Stimulated activated CD8-positive, alpha-beta memory T cell treated with anti-CD3 and anti-CD28 coated beads, Interleukin-4, amount 100 ng/mL, for 48 hours (primary cell): ENCODE measurements around the gene MAST4.

Source experiments
- DNase-seq: peaks from one replicate; pipeline ENCODE4 v3.0.0-alpha.2; 2020

MAST4 gene

GRCh38 chr5:66704790-66705425, 108.7 kb downstream of the MAST4 start:
- DNase-seq, result no peak

DNA sequence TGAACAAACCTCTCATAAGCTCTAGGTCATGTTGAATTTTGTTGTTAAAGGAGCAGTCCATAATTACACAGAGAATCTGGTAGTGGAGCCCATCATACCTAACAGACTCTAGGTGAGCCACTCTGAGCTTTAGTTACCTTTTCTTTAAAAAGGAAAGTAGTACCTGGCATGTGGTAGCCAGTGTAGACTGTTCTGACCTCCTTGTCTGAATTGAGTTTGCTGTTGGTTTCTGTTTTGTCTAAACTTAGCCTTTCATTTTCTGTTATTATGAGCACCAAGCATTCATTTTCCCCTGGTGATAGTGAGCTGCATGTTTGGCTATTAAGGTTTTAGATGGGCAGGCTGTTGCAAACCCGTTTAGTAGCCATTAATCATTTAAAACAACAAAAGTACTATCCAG, 112.2 kb downstream of the MAST4 start:
- no peak for DNase-seq

DNA sequence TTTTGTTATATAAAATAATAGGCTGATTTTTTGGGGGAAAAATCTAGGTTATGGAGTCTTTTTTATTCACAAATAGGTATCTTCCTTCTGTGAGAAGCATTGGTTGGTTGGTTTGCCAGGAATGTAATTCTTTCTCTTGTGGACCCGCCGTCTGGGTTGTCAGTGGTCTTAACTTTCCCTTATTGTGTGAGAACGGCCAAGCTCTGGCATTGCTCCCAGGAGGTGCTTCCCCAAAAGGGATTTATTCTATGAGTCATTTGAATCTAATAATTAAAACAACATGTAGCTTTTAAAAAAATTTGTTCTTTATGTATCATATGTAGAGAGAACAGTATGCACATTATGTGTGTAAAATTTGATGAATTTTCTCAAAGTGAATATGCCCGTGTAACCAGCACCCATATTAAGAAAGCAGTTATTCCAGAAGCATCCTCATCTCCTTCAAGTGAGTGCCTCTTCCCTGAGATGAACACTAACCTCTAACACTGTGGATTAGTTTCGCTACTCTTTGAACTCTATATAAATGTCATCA, 114.4 kb downstream of the MAST4 start:
- no peak for DNase-seq

DNA sequence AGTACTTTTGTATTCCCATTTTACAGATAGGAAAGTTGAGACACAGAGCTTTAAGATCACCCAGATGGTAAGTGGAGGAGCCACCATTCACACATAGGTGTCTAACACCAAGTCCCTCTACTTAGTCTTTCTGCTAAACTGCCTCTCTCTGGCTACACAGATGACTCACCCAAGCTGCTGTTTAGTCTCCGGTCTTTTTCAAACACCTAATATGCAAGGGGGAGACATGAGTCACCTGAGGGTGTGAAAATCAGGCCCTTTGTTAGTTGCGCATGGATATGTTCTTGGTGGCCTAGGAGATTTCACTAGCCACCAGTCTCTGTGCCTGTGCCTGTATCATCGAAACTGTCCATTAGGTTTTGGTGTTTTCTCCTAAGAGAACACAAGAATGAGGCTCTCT, 117.8 kb downstream of the MAST4 start:
- no peak for DNase-seq

DNA sequence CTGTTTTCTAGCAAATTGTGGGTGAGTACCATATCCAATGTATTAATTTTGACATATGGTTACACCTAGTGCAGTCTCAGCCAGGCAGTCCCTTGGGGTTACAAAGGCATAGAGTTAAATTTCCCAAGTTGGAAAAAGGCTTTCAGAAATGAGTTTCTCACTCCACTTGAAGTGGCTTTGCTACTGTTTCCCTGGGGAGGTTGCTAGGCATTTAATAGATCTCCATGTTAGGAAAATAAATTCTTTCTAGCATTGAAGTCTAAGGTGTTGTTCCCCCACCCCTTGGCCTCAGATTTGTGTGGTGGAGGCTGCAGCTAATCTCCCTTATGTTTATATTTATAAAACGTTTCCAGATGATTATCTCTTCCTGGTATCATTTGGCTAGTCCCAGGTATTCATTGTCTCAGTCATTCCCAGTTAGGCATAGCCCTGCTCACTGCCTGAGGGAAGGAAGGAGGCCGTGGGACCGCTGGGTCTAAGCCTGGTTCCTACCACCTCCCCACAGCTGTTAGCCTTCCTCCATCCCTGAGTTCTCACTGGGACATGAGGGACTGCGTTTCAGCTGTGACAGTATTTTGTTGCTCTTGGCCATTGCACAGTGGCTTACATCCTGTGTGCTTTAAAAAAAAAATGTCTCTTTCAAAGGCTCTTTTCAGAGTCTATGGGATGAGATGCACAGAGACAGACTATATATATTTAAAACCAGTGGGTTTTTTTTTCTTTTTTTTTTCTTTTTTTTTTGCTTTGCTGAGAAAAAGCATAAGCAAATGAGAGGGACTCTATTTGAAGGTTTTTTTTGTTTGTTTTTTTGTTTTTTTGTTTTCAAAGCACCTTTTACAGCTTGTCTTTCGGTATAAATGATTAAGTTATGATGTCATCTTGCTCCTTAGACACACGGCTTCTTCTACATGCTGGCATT, 121.5 kb downstream of the MAST4 start:
- DNase-seq, result no peak

GRCh38 chr5:66718374-66719002, 122.3 kb downstream of the MAST4 start:
- no peak for DNase-seq

GRCh38 chr5:66720780-66721179, 124.6 kb downstream of the MAST4 start:
- DNase-seq, result no peak

- no peak for DNase-seq
These were observed 126.5 kb downstream of the MAST4 start for GRCh38 chr5:66722686-66723085.

- DNase-seq, result no peak
These were observed 128.4 kb downstream of the MAST4 start for GRCh38 chr5:66724349-66725139.

- DNase-seq, result no peak
These were observed 131.4 kb downstream of the MAST4 start for GRCh38 chr5:66727630-66728029.

GRCh38 chr5:66728049-66728448, 131.9 kb downstream of the MAST4 start:
- no peak for DNase-seq

DNA sequence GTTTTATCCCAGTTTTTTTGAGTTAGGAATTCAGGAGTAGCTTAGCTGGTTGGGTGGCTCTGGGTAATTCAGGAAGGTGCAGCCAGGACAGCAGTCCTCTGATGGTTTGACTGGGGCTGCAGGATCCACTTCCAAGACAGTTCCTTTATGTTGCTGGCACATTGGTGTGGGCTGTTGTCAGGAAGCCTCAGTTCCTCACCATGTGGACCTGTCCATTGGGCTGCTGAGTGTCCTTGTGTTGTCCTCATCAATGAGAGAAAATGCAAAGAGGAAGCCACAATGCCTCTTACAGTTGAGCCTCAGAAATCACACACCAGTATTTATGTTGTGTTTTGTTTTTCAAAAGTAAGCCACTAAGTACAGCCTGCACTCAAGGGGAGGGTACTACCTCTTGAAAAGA, 140.9 kb downstream of the MAST4 start:
- DNase-seq, result no peak

DNA sequence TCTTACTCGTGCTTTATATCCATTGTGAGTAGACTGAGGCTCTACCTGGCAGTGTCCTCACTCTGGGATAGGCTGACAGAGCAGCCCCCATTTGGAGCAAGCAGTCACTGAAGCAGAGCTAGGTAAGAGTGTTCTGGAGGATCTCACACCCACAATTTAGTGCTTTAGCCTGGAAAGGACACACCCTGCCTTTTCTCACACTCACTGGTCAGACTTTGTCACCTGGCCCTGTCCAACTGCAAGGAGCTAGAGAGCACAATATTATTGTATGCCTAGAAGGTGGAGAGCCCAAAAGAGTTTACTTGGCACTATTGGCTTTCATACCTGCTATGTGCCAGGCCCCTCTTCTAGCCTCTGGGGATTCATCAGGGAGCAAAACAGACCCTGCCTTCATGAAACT, 141.9 kb downstream of the MAST4 start:
- no peak for DNase-seq

DNA sequence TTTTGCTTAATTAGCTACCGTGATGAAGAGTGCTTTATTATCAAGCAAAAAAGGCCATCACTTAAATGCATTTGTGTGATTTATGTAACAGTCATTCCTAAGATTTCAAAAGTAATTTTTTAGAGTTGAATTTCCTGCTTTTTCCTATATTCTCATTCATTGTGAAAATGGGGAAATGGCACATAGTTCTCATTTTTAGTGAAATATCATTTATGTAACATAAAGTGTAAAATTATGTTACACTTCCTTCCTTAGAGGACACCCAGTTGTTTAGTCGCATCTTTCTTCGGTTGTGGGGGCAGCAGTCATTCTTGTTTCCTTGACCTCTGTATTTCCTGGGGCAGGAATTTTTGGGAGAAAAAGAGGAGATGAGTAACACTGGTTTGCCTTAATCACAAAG, 142.8 kb downstream of the MAST4 start:
- no peak for DNase-seq

- DNase-seq, result no peak
These were observed 143.8 kb downstream of the MAST4 start for GRCh38 chr5:66739951-66740350.

- no peak for DNase-seq
These were observed 145.2 kb downstream of the MAST4 start for GRCh38 chr5:66741394-66741793.

- no peak for DNase-seq
These were observed 146.1 kb downstream of the MAST4 start for GRCh38 chr5:66742083-66742895.

DNA sequence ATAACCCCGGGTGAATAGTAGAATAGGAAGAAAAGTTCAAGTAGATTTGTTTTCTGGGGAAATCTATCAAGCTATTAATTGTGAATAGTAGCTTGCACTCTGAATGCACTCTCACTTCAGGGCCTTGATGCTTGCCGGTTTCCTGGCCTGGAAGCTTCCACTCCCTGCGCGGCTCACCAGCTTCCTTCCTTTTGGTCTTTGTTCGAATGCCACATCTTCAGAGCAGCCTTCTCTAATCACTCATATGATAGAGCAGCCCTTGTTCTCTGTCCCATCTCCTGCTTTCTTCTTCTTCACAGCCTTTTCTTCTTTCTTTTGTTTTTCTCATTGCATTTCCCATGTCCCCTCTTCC, 146.7 kb downstream of the MAST4 start:
- DNase-seq, result no peak

GRCh38 chr5:66743344-66743743, 147.2 kb downstream of the MAST4 start:
- DNase-seq, result no peak

DNA sequence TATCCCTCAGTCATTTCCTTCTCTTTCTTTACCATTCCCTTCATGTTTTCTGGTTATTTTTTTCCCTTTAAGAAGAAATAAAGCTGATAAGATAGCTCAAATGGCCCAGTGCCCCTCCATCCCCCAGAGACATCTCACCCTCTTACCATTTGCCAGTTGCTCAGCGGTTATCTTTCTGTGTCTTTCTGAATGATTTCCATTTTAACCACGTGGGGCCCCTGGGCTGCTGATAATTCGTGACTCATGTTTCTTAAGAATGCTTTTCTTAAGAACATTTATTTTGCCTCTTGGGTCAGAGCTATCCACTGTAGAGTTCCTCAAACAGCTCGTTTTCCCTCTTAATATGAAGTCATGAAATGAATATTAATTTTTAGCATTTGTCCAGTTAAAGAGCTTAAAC, 147.8 kb downstream of the MAST4 start:
- no peak for DNase-seq

DNA sequence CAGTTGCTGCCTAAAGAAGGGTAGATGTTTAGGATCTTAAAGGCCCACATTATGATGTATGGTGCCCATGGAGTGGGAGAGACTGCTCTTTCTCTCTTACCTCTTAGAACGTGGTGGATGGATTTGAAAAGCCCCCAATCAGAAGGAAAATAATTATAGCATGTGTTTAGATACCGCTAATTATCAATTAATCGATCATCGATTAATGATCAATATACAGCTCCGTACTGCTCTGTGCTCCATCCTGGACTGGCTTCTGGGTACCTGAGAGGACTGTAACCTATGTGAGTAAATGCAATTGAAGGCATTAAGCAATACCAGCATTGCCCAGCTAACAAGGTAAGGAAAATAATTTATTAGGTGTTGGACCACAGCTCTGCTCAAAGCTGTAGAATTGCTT, 149.1 kb downstream of the MAST4 start:
- DNase-seq, result no peak

DNA sequence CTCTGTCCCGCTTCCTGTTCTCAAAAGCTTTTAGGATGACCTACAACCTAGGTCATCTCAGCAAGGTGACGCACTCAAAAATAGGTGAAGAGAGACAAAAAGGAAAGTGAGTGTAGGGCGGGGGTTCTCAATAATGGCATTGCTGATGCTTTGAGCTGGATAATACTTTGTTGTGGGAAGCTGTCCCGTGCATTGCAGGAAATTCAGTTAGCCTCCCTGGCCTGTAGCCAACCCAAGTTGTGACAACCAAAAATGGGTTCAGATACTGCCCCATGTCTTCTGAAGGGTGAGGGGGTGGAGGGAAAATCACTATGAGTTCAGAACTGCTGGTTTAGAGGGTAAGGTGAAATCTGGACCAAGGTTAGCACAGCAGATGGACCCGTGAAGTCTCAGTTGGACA, 151.4 kb downstream of the MAST4 start:
- no peak for DNase-seq
